H1 (cell line): ENCODE results near the gene EGR1. TPM values are rescaled to one million over a fixed set of nuclear protein-coding genes. Genes with fewer than 3 reads are reported as not detected.

Experiments
- CTCF ChIA-PET: fragments of 300-600 bp; sonication (Branson Sonifier 250); formaldehyde crosslinking; loops from one replicate; lab custom pipeline; 2021; ENCODE audit not compliant: partially characterized antibody; lab: Charles Lee
- POLR2A ChIA-PET: fragments of 300-600 bp; sonication (Branson Sonifier 250); formaldehyde crosslinking; loops from one replicate; lab custom pipeline; 2021; ENCODE audit warnings: inconsistent platforms; ENCODE audit not compliant: partially characterized antibody; lab: Charles Lee
- DNase-seq, 2 experiments: peaks; one replicate each; pipeline versions ENCODE4 v3.0.0 to v3.0.0-alpha.2; 2010 to 2022; ENCODE audit warnings: low spot score in 2 of 2, low read depth in 1 of 2, mixed read lengths in 1 of 2
- FAIRE-seq: peaks from 2 replicates; lab custom pipeline; 2011; peaks lifted over from hg19 to GRCh38; lab: Jason Lieb, UNC
- H2AFZ ChIP-seq: 2 replicates; pipeline ENCODE4 v1.8.1; 2012; ENCODE audit warnings: low read length, inconsistent platforms
- H2AK5ac ChIP-seq: 2 replicates; pipeline ENCODE4 v1.6.1; 2013; ENCODE audit warnings: low read depth, low read length
- H2BK120ac ChIP-seq: replicated peaks from 2 replicates; pipeline ENCODE3; 2013; ENCODE audit warnings: low read depth, low read length, inconsistent platforms
- H2BK12ac ChIP-seq: 2 replicates; pipeline ENCODE4 v1.6.1; 2013; ENCODE audit warnings: low read depth, low read length
- H2BK15ac ChIP-seq: 2 replicates; pipeline ENCODE4 v1.6.1; 2013; ENCODE audit warnings: low read length
- H2BK20ac ChIP-seq: 2 replicates; pipeline ENCODE4 v1.6.1; 2013; ENCODE audit warnings: low read length
- H2BK5ac ChIP-seq: 2 replicates; pipeline ENCODE4 v1.6.1; 2013; ENCODE audit warnings: low read depth, low read length
- H3K14ac ChIP-seq: 2 replicates; pipeline ENCODE4 v1.6.1; 2013; ENCODE audit warnings: inconsistent platforms; ENCODE audit not compliant: insufficient read length
- H3K18ac ChIP-seq: 2 replicates; pipeline ENCODE4 v1.6.1; 2013; ENCODE audit warnings: low read length; ENCODE audit errors: extremely low read depth
- H3K23ac ChIP-seq: 2 replicates; pipeline ENCODE4 v1.6.1; 2013; ENCODE audit warnings: inconsistent platforms; ENCODE audit not compliant: insufficient read length
- H3K23me2 ChIP-seq: 2 replicates; pipeline ENCODE4 v1.6.1; 2013; ENCODE audit warnings: low read depth, low read length
- H3K27ac ChIP-seq: 2 replicates; pipeline ENCODE4 v1.6.1; 2011; ENCODE audit warnings: low read depth, low read length, inconsistent platforms
- H3K27me3 ChIP-seq, 4 experiments: replicated peaks in 1 of 4; 1 replicate in 1 of 4; 2 replicates in 3 of 4; pipeline versions ENCODE4 v1.6.1 to v1.8.1; 2011 to 2013; ENCODE audit warnings: low read length in 3 of 4, mild to moderate bottlenecking in 3 of 4, inconsistent platforms in 2 of 4, mixed read lengths in 2 of 4, moderate library complexity in 1 of 4; ENCODE audit not compliant: control insufficient read depth in 3 of 4, insufficient read depth in 3 of 4; ENCODE audit errors: extremely low read depth in 1 of 4
- H3K36me3 ChIP-seq, 4 experiments: 2 replicates each; pipeline versions ENCODE4 v1.6.1 to v1.8.1; 2011 to 2013; ENCODE audit warnings: mild to moderate bottlenecking in 4 of 4, low read length in 3 of 4, moderate library complexity in 2 of 4, control low read depth in 1 of 4, inconsistent platforms in 1 of 4; ENCODE audit not compliant: insufficient read depth in 4 of 4, control insufficient read depth in 2 of 4
- H3K4ac ChIP-seq: replicated peaks from 2 replicates; pipeline ENCODE3; 2013; ENCODE audit warnings: low read length, low read depth, mixed read lengths, inconsistent platforms; ENCODE audit not compliant: insufficient read length
- H3K4me1 ChIP-seq, 4 experiments: replicated peaks in 1 of 4; 1 replicate in 1 of 4; 2 replicates in 3 of 4; pipeline versions ENCODE4 v1.6.1 to v1.8.1; 2011 to 2013; ENCODE audit warnings: low read length in 3 of 4, inconsistent platforms in 2 of 4, mixed read lengths in 1 of 4; ENCODE audit not compliant: insufficient read depth in 4 of 4, control insufficient read depth in 3 of 4
- H3K4me2 ChIP-seq, 2 experiments: 2 replicates each; pipeline versions ENCODE4 v1.6.1 to v1.8.1; 2011 to 2013; ENCODE audit warnings: low read depth in 2 of 2, low read length in 2 of 2, control low read depth in 1 of 2, inconsistent platforms in 1 of 2, mild to moderate bottlenecking in 1 of 2; ENCODE audit not compliant: insufficient read depth in 1 of 2
- H3K4me3 ChIP-seq, 4 experiments: fragments of 200-600, 300-600 bp in 1 of 4; sonication (generic), shearing (Covaris generic), sonication (Bioruptor Twin) in 1 of 4; 2 replicates each; pipeline versions ENCODE4 v1.5.1 to v1.8.1; 2011 to 2016; ENCODE audit warnings: low read length in 4 of 4, low read depth in 3 of 4, control low read depth in 2 of 4, inconsistent platforms in 2 of 4, mild to moderate bottlenecking in 2 of 4, mixed read lengths in 1 of 4, moderate library complexity in 1 of 4; ENCODE audit not compliant: insufficient read depth in 2 of 4; ENCODE audit errors: extremely low read depth in 1 of 4
- H3K56ac ChIP-seq: replicated peaks from 2 replicates; pipeline ENCODE3; 2013; ENCODE audit warnings: low read depth, mild to moderate bottlenecking, mixed read lengths, low read length, inconsistent platforms; ENCODE audit not compliant: insufficient read length
- H3K79me1 ChIP-seq: 2 replicates; pipeline ENCODE4 v1.6.1; 2013; ENCODE audit warnings: low read depth, low read length, control low read depth
- H3K79me2 ChIP-seq, 2 experiments: 2 replicates each; pipeline versions ENCODE4 v1.6.1 to v1.8.1; 2012 to 2013; ENCODE audit warnings: low read length in 2 of 2, mild to moderate bottlenecking in 2 of 2, inconsistent platforms in 1 of 2; ENCODE audit not compliant: insufficient read depth in 2 of 2, control insufficient read depth in 1 of 2
- H3K9ac ChIP-seq, 4 experiments: replicated peaks in 1 of 4; 1 replicate in 1 of 4; 2 replicates in 3 of 4; pipeline versions ENCODE4 v1.6.1 to v1.8.1; 2011 to 2013; ENCODE audit warnings: low read depth in 3 of 4, low read length in 3 of 4, control low read depth in 2 of 4, mild to moderate bottlenecking in 2 of 4, moderate library complexity in 2 of 4, inconsistent platforms in 1 of 4; ENCODE audit errors: extremely low read depth in 1 of 4
- H3K9me3 ChIP-seq, 2 experiments: 2 replicates each; pipeline versions ENCODE4 v1.6.1 to v1.8.1; 2012 to 2013; ENCODE audit warnings: mild to moderate bottlenecking in 2 of 2, moderate library complexity in 2 of 2, control low read depth in 1 of 2, inconsistent platforms in 1 of 2, low read depth in 1 of 2, low read length in 1 of 2, mixed read lengths in 1 of 2; ENCODE audit not compliant: insufficient read depth in 2 of 2
- H4K20me1 ChIP-seq, 2 experiments: replicated peaks in 1 of 2; 2 replicates each; pipeline versions ENCODE3 to v1.8.1; 2011 to 2013; ENCODE audit warnings: inconsistent platforms in 2 of 2, low read length in 2 of 2, mild to moderate bottlenecking in 1 of 2; ENCODE audit not compliant: insufficient read depth in 2 of 2, control insufficient read depth in 1 of 2
- H4K5ac ChIP-seq: 2 replicates; pipeline ENCODE4 v1.6.1; 2013; ENCODE audit warnings: low read length, low read depth, mixed read lengths, inconsistent platforms; ENCODE audit not compliant: insufficient read length
- H4K8ac ChIP-seq: 2 replicates; pipeline ENCODE4 v1.8.0; 2013; ENCODE audit warnings: mild to moderate bottlenecking, moderate library complexity, low read length, inconsistent platforms; ENCODE audit not compliant: insufficient read depth; ENCODE audit errors: extremely low read depth
- H4K91ac ChIP-seq: replicated peaks from 2 replicates; pipeline ENCODE3; 2013; ENCODE audit warnings: low read length, mixed read lengths, inconsistent platforms; ENCODE audit not compliant: insufficient read length
- ASH2L ChIP-seq: fragments of 200-600, 300-600 bp; sonication (generic); IDR thresholded peaks from one replicate; pipeline ENCODE4 v1.7.1; 2017; ENCODE audit warnings: low read length
- CBX8 ChIP-seq: fragments of 300-800, 300-1000 bp; sonication (generic); IDR thresholded peaks from 2 replicates; pipeline ENCODE4 v1.7.1; 2016; ENCODE audit warnings: low read depth, low read length, borderline replicate concordance
- EZH2 ChIP-seq: fragments of 200-600 bp; sonication (generic); IDR thresholded peaks from 2 replicates; pipeline ENCODE4 v1.7.1; 2012; ENCODE audit warnings: low read depth, mild to moderate bottlenecking, moderate library complexity, low read length, inconsistent platforms; ENCODE audit not compliant: severe bottlenecking
- KDM4A ChIP-seq: IDR thresholded peaks from one replicate; pipeline ENCODE4 v1.7.1; 2012; ENCODE audit warnings: low read depth, mild to moderate bottlenecking, moderate library complexity, low read length, inconsistent platforms; ENCODE audit not compliant: severe bottlenecking
- NRF1 ChIP-seq: IDR thresholded peaks from 2 replicates; pipeline ENCODE4 v1.6.1; 2011; ENCODE audit warnings: mild to moderate bottlenecking, low read depth, low read length, improper control_type of control experiment
- RAD21 ChIP-seq, 2 experiments: IDR thresholded peaks in 1 of 2; conservative IDR thresholded peaks in 1 of 2; 2 replicates each; pipeline ENCODE4 v1.6.1; 2011; ENCODE audit warnings: low read depth in 2 of 2, low read length in 2 of 2, improper control_type of control experiment in 1 of 2, inconsistent platforms in 1 of 2, mild to moderate bottlenecking in 1 of 2, moderate library complexity in 1 of 2
- RFX5 ChIP-seq: IDR thresholded peaks from 2 replicates; pipeline ENCODE4 v1.6.1; 2011; ENCODE audit warnings: low read depth, low read length, improper control_type of control experiment, borderline replicate concordance
- TAF1 ChIP-seq: IDR thresholded peaks from 2 replicates; pipeline ENCODE4 v1.6.1; 2011; ENCODE audit warnings: mild to moderate bottlenecking, low read depth, low read length
- WGBS, 2 experiments: shearing (Covaris generic) in 1 of 2; methylation state at CpG; one replicate each; pipeline versions ENCODE4 v1.1.6 to v1.1.7; 2013 to 2015; ENCODE audit warnings: low lambda C conversion rate in 2 of 2, mixed read lengths in 2 of 2, inconsistent platforms in 1 of 2, low coverage in 1 of 2, missing lambda C conversion rate in 1 of 2; ENCODE audit not compliant: insufficient replicate concordance in 2 of 2, insufficient coverage in 1 of 2, insufficient read length in 1 of 2; ENCODE audit errors: extremely low coverage in 1 of 2, missing lambda C conversion rate in 1 of 2; 5-methylcytosine and 5-hydroxymethylcytosine counted together
- polyA plus RNA-seq, 7 experiments: library from polyadenylated mRNA; depleted of rRNA in 3 of 7; stranded (reverse) in 5 of 7; unstranded in 2 of 7; fragments of >200 nt in 5 of 7; fragments of 200-250 nt in 2 of 7; gene quantifications; 1 replicate in 5 of 7; 2 replicates in 1 of 7; 4 replicates in 1 of 7; pipeline versions ENCODE4 v1.2.1 to v1.2.3, GENCODE V29; 2011 to 2013; ENCODE audit warnings: missing spikeins in 2 of 7, mixed read lengths in 2 of 7
- total RNA-seq: library from RNA; stranded (reverse); fragmentation: NEBNext Ultra II Directional; extraction: Animal tissue kit (Norgen Biotek cat#: 25700); gene quantifications from 2 replicates; pipeline ENCODE4 v1.2.1, GENCODE V29; 2021
- TF ChIP-seq, protein P1 (sequence below), 3 experiments: IDR thresholded peaks; 1 replicate in 2 of 3; 2 replicates in 1 of 3; pipeline versions ENCODE4 v1.5.1 to v1.6.1; 2011; ENCODE audit warnings: low read length in 3 of 3, mild to moderate bottlenecking in 3 of 3, inconsistent platforms in 2 of 3, low read depth in 1 of 3, moderate library complexity in 1 of 3; ENCODE audit not compliant: insufficient read depth in 1 of 3; ENCODE audit errors: control extremely low read depth in 1 of 3

The EGR1 gene
- total and polyA plus RNA-seq, 2 of the 8 experiments (the other 6 are each of a cell fraction or from before 2014, with no cell fraction given), result 16.2 to 35.5 TPM

DNA sequence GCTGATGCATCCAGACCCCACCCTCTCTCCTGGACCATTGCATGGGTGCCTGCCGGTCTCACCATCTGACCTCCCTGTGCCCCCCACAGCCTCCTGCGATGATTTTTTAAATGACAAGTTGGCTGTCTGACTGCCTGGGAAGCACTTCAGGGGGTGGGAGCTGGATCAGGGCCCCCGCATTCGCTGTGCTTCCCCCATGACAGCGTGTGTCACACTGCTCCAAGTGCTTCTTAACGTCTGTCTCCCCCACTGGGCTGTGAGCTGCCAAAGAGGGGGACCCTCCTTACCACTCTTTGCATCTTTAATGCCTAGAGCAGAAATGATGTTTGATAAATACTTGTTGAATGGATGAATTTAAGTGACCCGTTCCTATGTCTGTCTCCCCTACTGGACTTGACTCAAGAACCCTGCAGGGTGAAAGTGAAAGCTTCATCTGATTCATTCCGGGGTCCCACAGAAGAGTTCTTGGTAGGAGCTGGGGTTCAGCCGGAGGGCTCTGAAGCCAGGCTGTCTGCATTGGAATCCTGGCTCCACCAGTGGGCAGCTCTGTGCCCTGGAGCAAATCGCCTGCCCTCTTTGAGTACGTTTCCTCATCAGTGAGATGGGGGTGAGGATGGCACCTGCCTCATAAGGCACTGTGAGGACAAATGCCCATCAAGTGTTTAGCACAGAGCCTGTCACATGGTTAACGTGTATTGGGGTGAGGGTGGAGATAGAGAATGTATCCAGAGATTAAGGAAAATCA lies 7.6 kb upstream of the EGR1 start:
- DNase-seq (no peak), FAIRE-seq (no peak)
- no peaks in the 10 kb centered on the region for H4K20me1 ChIP-seq
- no peak overlapping the region for H3K56ac ChIP-seq
- H2BK15ac ChIP-seq, result no peak overlapping the region
- no peak overlapping the region for H3K4me2 ChIP-seq
- no peaks in the 10 kb centered on the region for H3K79me1 ChIP-seq
- POLR2A ChIA-PET, result interaction anchor here (1.0 to 5.8 kb wide), 5 partner anchors 8 to 85 kb away, joined by 3 to 51 read pairs (median 6); partner anchors contain the start of genes EGR1 and ETF1
- no peak overlapping the region for H4K91ac ChIP-seq
- no peak overlapping the region for H3K4me3 ChIP-seq
- H3K4me1 ChIP-seq, result peaks cover 0 to 14% (median 7%) of the 10 kb centered on the region in 4 experiments; a peak in 4 of 7 replicates
- CTCF ChIA-PET, result interaction anchor here (0.6 to 24.9 kb wide), 10 partner anchors 4 to 1711 kb away, joined by 3 to 532 read pairs (median 4); partner anchors contain the start of genes EGR1 and REEP2
- no peaks in the 10 kb centered on the region for H3K27me3 ChIP-seq
- H2BK12ac ChIP-seq, result no peak overlapping the region
- no peak overlapping the region for H4K5ac ChIP-seq
- no peaks in the 10 kb centered on the region for H3K36me3 ChIP-seq
- 81% methylated on average over 12 of the region's 12 CpGs; no CpG with 5 or more reads in 1 of the 2 experiments for WGBS, 2 experiments
- no peak overlapping the region for H3K14ac ChIP-seq
- H3K9ac ChIP-seq, result no peak overlapping the region
- H3K23ac ChIP-seq, result no peak overlapping the region
- H3K23me2 ChIP-seq, result no peaks in the 10 kb centered on the region
- H3K18ac ChIP-seq, result no peak overlapping the region
- no peak overlapping the region for H3K27ac ChIP-seq
- H4K8ac ChIP-seq, result no peak overlapping the region
- no peak overlapping the region for H2AFZ ChIP-seq
- H2BK120ac ChIP-seq, result no peak overlapping the region
- no peak overlapping the region for H2BK20ac ChIP-seq
- H3K9me3 ChIP-seq, result no peaks in the 10 kb centered on the region
- H3K79me2 ChIP-seq, result no peaks in the 10 kb centered on the region
- H2AK5ac ChIP-seq, result no peak overlapping the region
- no peak overlapping the region for H2BK5ac ChIP-seq
- H3K4ac ChIP-seq, result no peak overlapping the region
- TF ChIP-seq RFX5 (no peak), KDM4A (no peak), TAF1 (no peak), EZH2 (no peak), ASH2L (no peak), RAD21 (IDR thresholded peaks at IDR 0.05 in 1 of 2, conservative IDR thresholded peaks at IDR 0.05 in 1 of 2; ENCODE audit: low read depth in 2 of 2, low read length in 2 of 2) (peak; percentile 6 to 31; a peak in 3 of 4 replicates), NRF1 (no peak), CBX8 (no peak)
- TF ChIP-seq, protein P1, sequence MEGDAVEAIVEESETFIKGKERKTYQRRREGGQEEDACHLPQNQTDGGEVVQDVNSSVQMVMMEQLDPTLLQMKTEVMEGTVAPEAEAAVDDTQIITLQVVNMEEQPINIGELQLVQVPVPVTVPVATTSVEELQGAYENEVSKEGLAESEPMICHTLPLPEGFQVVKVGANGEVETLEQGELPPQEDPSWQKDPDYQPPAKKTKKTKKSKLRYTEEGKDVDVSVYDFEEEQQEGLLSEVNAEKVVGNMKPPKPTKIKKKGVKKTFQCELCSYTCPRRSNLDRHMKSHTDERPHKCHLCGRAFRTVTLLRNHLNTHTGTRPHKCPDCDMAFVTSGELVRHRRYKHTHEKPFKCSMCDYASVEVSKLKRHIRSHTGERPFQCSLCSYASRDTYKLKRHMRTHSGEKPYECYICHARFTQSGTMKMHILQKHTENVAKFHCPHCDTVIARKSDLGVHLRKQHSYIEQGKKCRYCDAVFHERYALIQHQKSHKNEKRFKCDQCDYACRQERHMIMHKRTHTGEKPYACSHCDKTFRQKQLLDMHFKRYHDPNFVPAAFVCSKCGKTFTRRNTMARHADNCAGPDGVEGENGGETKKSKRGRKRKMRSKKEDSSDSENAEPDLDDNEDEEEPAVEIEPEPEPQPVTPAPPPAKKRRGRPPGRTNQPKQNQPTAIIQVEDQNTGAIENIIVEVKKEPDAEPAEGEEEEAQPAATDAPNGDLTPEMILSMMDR (IDR thresholded peaks at IDR 0.05; ENCODE audit: control extremely low read depth in 1 of 3, insufficient read depth in 1 of 3, low read depth in 1 of 3, low read length in 3 of 3), result peak in 1 of 3 experiments; percentile 16; a peak in 1 of 4 replicates
